GM18505 (cell line): ENCODE results near the gene ADARB2.
A peak's percentile ranks its signal among the peaks of the same experiment; 100 is the strongest.
"Not testable (repeated sequence)": the region's sequence is repeated elsewhere in the genome, so short reads cannot be mapped to it uniquely, and the experiment has no call there.

ENCODE experiments used
- ATAC-seq: cut with Tn5 transposase; IDR thresholded peaks from one replicate; pipeline ENCODE4 v1.9.1; 2021; ENCODE audit not compliant: unreplicated experiment
- POLR2A ChIP-seq: IDR thresholded peaks from 4 replicates; pipeline ENCODE4 v1.6.1; 2011; ENCODE audit warnings: borderline replicate concordance; ENCODE audit not compliant: insufficient read depth, insufficient read length; ENCODE audit errors: extremely low read depth

ADARB2 gene

DNA sequence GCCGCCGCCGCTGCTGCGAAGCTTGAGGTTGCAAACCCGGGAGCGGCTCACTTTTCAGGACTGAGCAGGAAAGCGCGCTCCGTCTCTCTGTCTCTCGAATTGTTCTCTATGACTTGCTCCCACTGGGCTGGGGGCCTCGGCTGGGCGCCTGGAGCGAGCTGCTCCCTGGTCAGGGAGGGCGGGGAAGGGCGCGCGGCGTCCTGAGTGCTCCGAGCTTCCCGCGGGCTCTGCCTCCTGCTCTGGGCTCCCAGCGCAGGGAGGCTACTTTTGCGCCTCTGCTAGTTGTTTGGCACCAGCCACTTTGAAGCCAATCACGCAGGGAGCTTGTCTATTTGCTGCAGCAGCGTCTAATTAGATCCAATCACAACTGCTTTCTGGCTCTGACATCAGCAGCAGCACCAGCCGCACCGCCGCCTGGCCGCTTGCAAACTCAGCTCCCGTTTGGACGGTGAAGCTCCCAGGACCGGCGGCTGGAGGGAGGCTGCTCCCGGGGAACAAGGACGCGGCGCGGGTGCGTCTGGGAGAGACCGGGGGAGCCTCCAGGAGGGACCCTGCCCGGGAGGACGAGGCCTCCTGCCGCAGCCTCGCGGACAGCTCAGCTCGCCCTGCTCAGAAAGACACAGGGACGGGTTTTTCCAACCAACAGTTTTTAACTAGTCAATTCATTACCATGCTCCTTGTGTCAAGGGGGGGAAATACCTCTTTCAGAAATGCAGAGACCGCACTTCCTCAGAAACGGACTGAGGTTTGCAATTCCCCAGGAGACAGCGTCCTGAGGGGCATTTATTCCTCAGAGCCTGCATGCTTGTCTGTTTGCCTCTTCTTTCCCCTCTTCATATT lies at the start of gene ADARB2:
TSS of gene ADARB2 (minus strand) at position 304 of the 840 bp plus-strand sequence.
- peak; percentile 40 for TF ChIP-seq POLR2A
- ATAC-seq, result peak; percentile 68

DNA sequence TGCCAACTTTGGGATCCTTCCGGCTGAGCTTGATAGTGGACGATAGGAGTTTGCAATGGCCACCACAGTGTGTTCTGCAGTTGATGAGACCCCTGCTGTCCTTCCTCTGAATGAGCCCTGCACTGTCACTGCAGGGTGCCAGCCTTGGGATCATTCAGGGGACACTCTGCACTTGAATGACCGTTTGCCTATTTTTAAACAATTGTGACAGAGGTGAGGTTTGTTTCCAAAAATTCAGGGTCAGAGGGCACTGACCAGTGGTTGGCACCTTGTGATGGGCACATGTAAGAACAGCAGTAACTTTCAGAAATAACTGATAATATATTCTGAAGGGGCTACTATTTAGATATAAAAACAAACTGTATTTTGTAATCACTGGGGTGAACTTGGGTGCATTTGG lies 48.5 kb upstream of the ADARB2 start:
- no peak for TF ChIP-seq POLR2A
- ATAC-seq, result no peak

DNA sequence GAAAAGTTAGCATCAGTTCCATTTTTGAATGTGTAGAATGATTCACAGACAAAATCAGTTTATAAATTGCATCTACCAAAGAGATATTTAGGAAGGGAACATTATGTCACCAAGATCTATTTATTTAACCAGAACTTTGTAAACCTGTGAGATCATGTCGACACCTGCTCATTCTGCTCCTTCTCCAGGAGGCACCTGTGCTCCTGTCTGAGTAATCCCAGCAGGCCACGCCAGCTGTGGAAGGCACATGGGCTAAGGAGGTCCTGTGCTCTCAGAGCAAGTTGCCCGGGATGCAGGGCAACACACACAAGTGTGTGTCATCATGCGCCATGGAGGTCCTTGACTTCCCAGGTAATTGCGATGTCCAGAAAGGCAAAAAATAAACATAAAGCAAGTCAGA lies 45.5 kb upstream of the ADARB2 start:
- no peak for ATAC-seq
- TF ChIP-seq POLR2A, result no peak

DNA sequence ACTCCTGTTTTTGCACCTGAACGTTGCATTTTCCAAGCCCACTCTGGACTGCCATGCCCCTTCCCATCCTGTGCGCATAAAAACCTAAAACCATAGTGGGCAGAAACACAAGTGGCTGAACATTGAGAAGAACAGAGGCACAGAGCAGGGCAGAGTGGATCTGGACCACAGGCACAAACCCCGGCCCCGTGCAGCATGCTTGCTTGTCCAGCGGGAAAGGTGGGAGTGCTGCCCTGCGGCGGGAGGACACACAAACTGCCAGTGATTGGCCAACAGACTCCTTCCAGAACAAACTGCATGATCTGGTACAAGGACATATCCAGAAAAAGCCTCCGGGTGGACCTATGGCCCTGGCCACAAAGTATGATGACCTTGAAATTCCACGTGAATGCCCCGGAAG lies 42.5 kb upstream of the ADARB2 start:
- ATAC-seq, result no peak
- no peak for TF ChIP-seq POLR2A

DNA sequence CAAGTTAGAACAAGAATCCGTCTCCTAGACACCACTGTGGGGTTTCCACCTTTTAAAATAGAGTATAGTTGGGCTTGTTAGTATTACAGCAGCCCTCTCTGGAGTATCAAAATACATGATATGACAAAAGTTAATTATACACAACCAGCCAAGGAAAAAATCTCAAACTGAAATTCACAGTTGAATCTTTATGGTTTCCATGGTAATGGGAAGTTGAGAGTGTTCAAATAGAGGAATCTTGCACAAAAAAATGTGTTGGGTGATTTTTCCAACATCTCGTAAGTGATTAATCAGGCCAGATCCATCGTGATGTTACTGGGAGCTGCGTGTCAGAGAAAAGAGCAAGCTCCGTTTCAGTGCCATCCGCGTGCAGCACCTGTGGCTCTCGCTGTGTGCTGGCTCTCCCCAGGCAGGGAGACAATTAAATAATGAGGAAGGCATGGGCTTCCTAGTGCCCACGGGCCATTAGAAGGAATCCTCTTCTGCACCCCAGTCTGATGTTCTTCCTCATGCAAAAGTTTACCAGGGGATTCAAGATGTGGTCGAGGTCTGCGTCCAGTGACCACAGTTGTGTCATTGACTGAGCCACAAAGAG lies 41.1 kb upstream of the ADARB2 start:
- TF ChIP-seq POLR2A, result no peak
- ATAC-seq, result no peak

DNA sequence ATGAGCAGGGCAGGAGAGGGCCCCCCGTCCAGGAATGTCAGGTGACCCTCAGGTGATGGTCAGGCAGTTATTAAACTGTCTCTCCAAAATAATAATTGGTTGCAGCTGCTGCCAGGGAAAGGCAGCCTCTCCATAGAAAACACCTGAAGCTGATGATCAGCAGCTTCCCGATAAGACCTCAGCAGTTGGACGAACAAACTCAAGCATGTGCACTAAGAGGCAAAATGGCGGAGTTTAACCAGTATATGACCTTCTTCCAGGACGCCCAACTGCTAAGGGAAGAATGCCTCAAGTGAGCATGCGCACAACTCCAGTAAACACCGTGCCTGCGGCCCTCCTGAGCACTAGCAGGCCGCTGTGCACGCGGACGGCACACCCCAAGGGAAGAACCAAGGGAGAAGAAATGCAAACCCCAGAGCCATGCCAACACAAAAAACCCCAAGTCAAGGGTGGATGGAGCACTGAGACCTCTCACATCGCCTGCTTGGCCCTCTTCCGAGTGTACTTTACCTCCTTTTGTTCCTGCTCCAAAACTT lies 38.9 kb upstream of the ADARB2 start:
- TF ChIP-seq POLR2A, result no peak
- ATAC-seq, result no peak

DNA sequence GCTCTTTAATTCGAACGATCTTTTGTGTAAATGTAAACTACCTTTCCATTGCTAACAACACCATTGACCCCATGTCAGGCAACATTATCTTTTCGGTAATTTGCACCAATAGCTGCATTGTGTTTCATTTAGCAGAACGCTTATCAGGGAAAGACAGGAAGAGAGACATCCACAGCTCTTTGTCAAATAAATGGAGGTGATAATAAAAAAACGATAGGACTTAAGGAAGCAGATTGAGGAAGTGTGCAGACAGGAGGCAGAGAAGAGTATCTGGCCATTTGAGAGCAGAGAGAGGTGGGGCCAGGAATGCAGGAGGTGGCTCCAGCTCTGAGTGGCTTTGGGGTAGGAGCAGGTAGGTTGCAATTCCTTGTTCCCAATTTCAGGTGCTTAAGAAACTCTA lies 37.5 kb upstream of the ADARB2 start:
- no peak for ATAC-seq
- no peak for TF ChIP-seq POLR2A

DNA sequence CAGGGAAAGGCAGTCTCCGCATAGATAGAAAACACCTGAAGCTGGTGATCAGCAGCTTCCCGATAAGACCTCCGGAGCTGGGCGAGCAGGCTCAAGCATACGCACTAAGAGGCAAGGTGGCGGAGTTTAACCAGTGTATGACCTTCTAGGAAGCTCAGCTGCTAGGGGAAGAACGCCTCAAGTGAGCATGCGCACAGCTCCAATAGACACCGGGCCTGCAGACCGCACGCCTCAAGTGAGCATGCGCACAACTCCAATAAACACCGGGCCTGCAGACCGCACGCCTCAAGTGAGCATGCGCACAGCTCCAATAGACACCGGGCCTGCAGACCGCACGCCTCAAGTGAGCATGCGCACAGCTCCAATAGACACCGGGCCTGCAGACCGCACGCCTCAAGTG lies 35.9 kb upstream of the ADARB2 start:
- ATAC-seq, result not testable (repeated sequence)

DNA sequence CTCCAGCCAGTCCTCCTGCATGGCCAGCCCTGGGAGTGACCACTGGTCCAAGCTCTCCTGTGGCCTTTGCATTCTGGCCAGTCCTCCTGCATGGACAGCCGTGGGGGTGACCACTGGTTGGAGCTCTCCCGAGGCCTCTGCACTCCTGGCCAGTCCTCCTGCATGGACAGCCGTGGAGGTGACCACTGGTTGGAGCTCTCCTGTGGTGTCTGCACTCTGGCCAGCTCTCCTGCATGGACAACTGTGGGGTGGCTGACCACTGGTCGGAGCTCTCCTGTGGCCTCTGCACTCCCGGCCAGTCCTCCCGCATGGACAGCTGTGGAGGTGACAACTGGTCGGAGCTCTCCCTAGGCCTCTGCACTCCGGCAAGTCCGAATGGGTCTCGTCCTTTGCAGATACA lies 28.7 kb upstream of the ADARB2 start:
- ATAC-seq, result no peak
- no peak for TF ChIP-seq POLR2A

DNA sequence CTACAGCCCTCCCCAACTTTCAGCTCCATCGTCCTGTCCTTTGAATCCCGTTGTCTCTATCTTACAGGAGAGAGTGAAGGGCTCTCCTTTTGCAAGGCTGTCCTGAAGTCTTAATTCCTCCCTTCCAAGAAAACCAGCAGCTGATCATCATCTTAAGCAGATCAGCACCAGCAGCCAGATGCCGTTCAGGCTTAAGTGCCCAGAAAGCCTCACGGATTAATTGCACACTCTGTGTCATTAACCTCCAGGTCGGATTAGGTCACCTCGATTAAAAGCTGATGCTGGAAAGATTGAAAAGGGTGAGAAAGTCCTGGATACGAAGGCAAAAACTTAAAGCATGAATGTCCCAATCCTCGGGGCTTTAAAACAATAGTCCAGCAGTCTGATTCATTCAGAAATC lies 24.8 kb upstream of the ADARB2 start:
- no peak for TF ChIP-seq POLR2A
- ATAC-seq, result no peak

DNA sequence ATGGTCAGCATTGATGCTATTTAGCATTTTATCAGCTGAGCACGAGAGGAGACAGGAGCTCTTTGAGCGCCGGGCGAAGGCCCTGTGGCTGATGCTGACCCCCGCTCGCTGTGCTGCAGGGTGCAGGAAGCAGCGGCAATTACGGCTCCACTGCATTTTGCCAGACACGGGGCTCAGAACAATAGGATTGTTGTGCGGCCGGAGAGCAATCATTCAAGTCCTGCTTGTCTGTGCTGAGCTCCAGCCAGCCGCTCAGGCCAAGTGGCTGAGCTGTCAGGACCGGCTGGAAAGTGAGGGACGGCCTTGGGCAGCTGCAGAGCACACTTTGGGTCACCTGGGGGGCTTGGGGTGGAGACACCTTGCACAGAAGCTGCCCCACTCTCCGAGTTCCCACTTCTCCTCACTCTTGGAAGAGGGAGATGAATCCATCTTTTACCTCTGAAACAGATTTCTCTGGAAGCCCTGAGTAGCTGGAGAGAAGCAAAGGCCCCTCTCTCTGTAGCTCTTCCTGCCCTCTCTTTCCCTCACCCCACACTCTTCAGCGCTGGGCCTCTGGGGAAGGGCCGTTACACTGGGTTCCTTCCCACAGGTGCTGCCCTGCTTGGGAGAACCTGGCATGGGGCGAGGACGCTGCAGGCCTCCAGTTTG lies 17.3 kb upstream of the ADARB2 start:
- TF ChIP-seq POLR2A, result no peak
- ATAC-seq, result no peak

DNA sequence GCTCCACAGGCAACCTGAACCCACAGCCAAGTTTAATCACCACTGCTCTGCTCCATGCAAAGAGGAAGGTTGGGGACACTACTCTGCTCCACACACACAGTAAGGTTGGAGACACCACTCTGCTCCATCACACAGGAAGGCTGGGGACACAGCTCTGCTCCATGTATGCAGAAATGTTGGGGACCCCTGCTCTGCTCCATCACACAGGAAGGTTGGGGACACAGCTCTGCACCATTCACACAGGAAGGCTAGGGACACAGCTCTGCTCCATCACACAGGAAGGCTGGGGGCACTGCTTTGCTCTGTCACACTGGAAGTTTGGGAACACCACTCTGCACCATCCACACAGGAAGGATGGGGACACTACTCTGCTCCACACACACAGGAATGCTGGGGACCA lies 14.8 kb upstream of the ADARB2 start:
- no peak for TF ChIP-seq POLR2A
- ATAC-seq, result no peak

DNA sequence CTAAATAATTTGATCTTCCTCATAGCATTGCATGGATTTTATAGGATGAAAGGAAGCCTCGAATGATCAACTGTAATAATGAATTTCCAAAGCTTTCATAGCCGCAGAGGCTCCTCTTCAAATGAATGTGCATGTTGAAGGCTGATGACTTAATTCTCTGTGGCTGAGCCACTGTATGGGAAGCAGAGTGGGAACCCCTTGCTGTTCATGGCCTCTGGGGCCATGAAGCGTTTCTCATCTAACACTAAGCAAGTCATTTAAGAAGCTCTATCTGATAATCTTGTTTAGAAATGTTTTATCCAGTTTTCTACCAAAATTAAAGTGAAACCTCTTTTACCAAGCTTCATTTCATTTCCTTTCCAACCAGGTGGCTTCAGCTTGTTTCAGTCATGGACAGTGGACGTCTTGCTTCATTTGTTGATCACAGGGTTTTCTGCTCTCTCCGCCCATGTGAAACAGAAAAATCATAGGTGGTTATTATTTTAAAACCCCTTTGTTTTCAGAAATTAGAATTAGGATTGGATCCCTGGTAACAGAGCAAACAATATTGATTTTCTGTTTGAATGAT lies 10.3 kb upstream of the ADARB2 start:
- no peak for TF ChIP-seq POLR2A
- no peak for ATAC-seq
